Ramos (cell line): ENCODE data around the gene SEMA3D.

Experiments
- in situ Hi-C: fragments of 300-500 bp; cut with MboI; formaldehyde crosslinking; loops from one replicate; pipeline ENCODE4 v1.14.3; 2022; ENCODE audit warnings: low sequenced_read_pairs; ENCODE audit not compliant: unreplicated experiment

SEMA3D gene

DNA sequence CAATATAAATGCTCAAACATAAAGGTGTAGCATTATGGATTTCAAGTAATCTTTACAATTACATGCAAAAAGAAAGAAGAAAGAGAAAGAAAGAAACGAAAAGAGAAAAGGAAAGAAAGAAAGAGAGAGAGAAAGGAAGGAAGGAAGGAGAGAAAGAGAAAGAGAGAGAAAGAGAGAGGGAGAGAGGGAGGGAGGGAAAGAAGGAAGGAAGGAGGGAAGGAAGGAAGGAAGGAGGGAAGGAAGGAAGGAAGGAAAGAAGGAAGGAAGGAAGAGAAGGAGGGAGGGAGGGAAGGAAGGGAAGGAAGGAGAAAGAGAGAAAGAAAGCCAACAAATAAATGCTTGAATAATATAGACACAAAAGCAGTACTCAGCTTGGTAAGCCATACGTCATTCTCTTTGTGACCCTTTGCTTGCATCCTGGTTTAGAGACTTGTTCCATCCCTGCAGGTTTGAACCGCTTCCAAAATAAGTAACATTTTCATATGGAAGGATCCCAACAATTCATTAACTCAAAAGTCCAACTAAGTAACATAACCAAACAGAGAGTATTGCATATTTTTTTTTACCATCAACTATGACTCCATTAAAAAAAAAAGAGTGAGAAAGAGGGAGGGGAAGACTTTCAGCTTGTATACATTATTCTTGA lies 95.8 kb downstream of the SEMA3D start:
- in situ Hi-C loops, result no loop called here

DNA sequence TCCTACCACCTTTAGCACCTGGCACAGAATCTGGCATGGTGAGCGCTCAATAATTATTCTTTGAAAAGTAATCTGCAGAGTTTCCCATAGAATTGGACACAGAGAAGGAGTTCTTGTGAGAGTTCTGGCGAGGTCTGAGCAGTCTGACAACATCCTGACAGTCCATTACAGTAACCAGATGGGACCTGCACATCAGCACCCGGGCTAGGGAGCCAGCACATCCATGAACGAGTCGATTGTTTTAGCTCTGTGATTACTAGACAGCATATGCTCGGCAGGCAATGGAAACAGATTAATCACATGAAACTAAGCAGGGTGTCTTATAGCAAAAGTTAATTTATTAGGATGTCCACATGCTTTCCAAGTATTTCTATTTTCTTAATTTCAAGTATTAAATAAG lies 96.7 kb downstream of the SEMA3D start:
- in situ Hi-C loops, result no loop called here

DNA sequence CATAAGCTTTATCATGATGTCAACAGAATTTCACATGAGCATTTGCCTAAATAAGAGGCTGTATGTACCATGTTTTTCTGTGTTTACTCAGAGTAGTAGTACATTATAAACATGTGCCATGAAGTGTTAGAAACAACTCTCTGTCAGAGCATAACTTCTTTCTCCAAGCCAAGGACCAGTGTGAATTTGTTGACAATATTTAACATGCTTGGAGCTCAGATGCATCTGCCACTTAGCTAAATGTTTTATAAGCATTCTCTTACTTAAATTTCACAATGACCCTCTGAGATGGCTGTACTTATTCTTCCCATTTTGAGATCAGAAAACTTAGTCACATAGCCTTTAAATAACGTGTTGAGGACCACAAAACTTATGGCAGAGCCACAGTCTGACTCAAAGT lies 105.0 kb downstream of the SEMA3D start:
- in situ Hi-C loops, result no loop called here

DNA sequence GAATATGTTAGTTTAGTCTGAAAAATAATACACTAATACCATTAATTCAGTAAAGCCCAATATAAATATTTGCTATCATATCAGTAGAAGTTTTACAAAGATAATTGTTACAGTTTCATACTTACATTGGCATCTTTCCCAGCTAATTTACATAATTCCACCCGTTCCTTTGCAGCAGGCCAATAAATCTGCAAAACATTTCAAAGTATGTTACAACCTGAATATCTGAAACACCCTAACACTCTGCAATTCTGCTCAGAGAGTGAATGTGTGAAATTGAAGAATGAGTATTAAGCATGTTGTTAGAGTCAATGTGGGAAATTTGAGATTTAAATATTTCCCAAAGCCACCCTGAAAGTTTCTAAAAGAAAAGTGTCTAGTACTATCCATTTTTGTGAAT lies 105.5 kb downstream of the SEMA3D start:
- in situ Hi-C loops, result no loop called here

- in situ Hi-C loops, result no loop called here
These were observed 107.4 kb downstream of the SEMA3D start for GRCh38 chr7:85079434-85079833.

DNA sequence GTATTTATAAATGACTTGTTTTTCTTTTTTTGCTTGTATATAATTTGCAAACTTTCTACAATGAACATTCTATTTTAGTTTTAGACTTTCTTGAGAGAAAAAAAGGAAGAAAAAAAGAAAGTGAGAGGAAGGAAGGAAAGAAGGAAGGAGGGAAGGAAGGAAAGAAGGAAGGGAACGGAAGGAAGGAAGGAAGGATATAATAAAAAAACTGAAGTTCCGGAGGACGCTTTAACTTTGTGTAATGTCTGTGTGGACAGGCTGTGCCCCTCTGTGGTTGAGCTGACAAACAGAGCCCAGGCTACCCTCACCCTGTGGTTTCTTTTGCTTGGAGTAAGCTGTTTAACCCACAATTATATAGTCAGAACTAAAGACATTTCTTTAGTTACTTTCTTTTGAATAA lies 108.7 kb downstream of the SEMA3D start:
- in situ Hi-C loops, result no loop called here

- in situ Hi-C loops, result no loop called here
These were observed 111.0 kb downstream of the SEMA3D start for GRCh38 chr7:85075864-85076263.

GRCh38 chr7:85074992-85075391 lies 111.9 kb downstream of the SEMA3D start:
- in situ Hi-C loops, result no loop called here

DNA sequence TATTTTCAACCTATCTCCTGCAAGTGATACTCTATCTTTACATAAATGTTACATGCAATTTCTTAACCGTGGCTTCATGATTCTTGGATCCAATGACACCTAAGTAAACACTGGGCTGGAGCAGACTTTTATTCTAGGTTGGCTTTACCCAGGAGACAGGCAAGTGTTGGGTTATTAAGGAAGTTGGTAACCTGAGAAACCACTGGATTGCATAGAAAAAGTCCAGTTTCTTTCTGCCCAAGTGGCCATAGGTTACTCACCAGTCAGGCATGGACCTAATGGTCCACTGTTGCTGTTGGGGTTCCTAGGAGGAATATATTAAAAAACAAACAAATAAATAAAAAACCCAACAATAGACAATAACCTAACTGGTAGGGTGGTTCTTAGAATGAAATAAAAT lies 112.8 kb downstream of the SEMA3D start:
- in situ Hi-C loops, result no loop called here

- in situ Hi-C loops, result no loop called here
These were observed 115.8 kb downstream of the SEMA3D start for GRCh38 chr7:85070967-85071628.

DNA sequence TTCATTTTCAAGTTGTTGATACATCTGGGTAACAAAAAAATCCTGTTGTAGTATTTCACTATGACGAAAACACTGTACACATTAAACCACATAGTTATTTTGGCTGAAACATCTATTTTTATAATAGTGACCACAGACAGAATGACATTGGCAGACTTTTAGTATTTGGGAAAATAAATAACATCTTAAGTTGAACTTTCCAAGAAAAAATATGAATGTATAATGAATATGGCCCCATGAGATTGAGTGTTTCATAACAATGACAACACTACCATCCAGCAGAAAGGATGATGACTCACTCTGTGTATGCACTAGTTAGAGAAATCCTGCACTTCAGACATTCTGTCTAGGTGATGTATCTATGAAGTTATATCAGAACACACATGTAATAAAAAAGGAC lies 118.1 kb downstream of the SEMA3D start:
- in situ Hi-C loops, result no loop called here

GRCh38 chr7:85067371-85067770 lies 119.5 kb downstream of the SEMA3D start:
- in situ Hi-C loops, result no loop called here

GRCh38 chr7:85065888-85066485 lies 120.9 kb downstream of the SEMA3D start:
- in situ Hi-C loops, result no loop called here

GRCh38 chr7:85065306-85065705 lies 121.5 kb downstream of the SEMA3D start:
- in situ Hi-C loops, result no loop called here

DNA sequence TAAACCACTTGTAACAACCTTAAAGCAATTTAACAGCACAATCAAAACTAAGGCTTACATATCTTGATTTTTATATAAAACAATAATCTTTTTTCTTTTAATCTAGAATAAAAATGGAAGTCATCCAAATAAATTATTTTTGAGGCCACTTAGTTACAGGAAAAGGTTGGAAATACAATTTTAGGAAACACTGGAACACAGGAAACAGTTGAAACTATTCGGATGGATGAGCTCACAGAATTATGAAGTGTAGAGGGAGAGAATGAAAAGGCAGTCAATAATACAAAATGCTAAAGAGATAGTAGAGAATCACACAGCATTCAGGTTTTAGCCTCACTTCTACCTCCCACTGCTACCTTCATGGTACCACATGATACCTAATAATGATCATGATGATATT lies 124.2 kb downstream of the SEMA3D start:
- in situ Hi-C loops, result no loop called here

DNA sequence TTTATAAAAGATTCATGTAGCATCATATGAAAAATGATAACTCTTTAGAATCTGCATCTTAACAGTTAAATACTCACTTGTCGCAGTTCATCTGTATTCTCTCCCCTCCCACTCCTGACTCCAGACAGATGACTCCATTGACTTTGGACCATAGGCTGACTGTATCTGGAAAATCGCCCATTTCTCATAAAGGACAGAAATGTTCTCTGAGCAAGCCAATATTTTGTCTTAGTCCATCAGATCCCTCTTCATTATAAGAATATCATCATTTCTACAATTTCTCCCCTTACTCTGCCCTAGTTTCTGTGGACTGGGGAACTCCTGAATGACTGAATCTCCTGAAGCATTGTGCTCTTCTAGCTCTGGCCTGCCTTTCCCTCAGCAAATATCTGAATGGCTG lies 125.4 kb downstream of the SEMA3D start:
- in situ Hi-C loops, result no loop called here

- in situ Hi-C loops, result no loop called here
These were observed 126.2 kb downstream of the SEMA3D start for GRCh38 chr7:85060696-85061095.

GRCh38 chr7:85055906-85056305 lies 130.9 kb downstream of the SEMA3D start:
- in situ Hi-C loops, result no loop called here

DNA sequence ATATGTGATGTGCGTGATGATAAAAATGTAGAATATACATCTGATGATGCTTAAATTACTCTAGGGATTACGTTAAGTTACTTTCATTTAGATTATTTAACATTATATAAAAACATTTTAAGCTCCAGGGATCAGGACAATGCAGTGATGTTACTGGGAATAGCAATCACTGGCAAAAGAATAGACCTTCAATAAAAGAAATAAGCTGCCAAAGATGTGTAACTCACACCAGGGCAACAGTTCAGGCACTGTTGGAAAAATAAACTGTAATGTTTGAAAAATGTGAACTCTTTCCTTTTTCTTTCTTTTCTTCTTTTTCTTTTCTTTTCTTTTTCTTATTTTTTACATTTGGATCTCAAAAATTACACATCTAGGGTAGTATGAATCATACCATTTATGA lies 131.7 kb downstream of the SEMA3D start:
- in situ Hi-C loops, result no loop called here

- in situ Hi-C loops, result no loop called here
These were observed 132.6 kb downstream of the SEMA3D start for GRCh38 chr7:85054306-85054705.

DNA sequence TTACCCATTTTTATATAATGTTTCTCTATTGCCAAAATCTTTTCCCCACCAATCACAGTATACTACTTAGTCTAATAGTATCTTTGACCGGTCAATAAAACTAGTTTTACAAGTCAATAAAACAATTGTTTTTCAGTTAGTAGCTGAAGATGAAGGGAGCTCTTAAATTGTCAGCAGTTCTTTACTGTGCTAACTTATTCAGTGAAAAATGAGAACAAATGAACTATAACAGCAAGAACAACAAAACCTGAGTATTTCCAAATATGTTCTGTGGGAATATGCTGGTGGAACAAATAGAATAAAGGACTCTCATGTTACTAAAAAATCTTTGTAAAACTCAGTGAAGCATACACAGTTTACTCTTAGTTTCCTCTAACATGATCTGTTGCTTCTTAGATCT lies 134.0 kb downstream of the SEMA3D start:
- in situ Hi-C loops, result no loop called here
